HG02610 (cell line): Measurements from ENCODE around the gene EPHB3.
"Not testable (repeated sequence)": the region's sequence is repeated elsewhere in the genome, so short reads cannot be mapped to it uniquely, and the experiment has no call there.

Experiments used
- ATAC-seq: cut with Tn5 transposase; IDR thresholded peaks from one replicate; pipeline ENCODE4 v1.9.1; 2021; ENCODE audit warnings: mild to moderate bottlenecking, moderate library complexity; ENCODE audit not compliant: unreplicated experiment

Gene EPHB3

DNA sequence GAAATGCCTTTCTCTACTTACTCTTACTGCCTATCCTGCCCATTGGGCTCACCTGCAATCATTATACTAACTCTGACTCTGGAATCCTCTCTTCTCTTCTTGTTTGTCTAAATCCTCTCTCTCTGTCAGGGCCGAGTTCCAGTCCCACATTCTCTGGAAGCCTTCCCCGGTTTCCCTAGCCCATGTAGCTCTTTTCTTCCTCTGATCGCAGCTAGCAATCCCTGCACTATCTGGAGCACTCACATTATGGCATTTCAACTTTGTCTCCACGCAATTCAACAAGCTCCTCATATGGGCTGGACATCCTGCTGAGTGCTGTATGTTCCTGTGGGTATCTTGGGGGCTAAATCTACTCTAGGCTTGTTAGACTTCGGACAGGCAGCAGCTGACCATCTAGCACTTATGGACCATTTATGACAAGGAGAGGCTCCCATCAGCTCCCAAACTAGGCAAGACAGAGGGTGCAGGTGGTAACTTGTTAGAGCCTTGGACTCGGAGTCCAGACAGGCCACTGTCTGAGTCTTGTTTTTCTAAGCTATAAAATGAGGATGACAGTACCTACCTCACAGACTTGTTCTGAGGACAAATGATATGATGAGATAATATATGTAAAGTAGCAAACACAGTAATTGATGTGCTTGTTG, 58.3 kb downstream of the EPHB3 start:
- no peak for ATAC-seq

DNA sequence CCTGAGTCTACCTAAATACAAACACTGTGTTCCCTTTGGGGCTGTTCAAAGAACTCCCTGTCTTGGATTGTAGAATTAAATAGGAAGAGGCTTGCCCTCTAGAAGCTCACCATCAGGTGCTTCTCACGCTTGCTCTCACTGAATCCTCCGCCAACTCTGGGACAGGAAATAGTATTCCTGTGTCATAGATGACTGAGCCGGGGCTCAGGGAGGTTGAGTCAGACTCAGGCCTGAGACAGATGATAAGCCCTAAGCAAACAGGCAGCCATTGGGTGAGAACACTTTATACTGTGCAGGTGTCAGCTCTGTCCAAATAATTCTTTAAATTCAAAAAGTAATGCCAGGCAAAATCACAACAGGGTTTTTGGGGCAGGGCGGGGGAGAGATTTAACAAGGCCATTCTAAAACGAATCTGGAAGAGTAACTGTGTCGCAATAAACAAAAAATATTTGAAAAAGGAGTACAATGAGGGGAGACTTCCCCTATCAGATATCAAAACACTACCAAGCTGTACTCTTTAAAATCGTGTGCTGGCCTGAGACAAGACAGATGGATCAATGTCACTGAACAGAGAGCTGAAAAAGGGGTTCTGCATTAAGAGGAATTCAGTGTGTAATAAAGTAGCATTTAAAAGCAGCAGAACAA, 59.0 kb downstream of the EPHB3 start:
- no peak for ATAC-seq

DNA sequence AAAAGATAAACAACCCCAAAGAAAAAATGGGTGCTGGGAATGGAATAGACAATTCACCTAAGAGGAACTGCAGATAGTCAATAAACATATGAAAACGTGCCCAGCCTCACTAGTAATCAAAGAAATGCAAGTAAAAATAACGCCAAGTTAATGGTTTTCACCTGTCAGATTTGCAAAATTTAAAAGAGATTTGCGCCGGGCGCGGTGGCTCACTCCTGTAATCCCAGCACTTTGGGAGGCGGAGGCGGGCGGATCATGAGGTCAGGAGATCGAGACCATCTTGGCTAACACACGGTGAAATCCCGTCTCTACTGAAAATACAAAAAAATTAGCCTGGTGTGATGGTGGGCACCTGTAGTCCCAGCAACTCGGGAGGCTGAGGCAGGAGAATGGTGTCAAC, 60.6 kb downstream of the EPHB3 start:
- ATAC-seq: not testable (repeated sequence)

DNA sequence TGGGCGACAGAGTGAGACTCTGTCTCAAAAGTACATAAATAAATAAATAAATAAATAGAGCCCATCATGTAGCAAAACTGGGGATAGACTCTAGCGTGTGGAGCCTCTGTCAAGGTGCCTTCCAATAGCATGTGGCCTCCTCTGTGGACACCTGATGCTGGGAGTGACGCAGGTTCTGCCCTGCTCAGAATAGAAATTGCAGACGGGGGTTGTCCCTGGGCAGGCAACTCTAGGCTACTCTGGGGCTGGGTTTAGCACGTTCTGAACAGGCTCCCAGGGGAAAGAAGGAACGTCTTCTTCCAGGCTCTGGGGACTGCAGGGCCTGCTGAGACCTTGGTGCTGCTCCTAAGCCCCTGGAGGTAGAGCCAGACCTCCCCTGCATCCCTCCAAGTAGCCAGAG, 65.3 kb downstream of the EPHB3 start:
- no peak for ATAC-seq

DNA sequence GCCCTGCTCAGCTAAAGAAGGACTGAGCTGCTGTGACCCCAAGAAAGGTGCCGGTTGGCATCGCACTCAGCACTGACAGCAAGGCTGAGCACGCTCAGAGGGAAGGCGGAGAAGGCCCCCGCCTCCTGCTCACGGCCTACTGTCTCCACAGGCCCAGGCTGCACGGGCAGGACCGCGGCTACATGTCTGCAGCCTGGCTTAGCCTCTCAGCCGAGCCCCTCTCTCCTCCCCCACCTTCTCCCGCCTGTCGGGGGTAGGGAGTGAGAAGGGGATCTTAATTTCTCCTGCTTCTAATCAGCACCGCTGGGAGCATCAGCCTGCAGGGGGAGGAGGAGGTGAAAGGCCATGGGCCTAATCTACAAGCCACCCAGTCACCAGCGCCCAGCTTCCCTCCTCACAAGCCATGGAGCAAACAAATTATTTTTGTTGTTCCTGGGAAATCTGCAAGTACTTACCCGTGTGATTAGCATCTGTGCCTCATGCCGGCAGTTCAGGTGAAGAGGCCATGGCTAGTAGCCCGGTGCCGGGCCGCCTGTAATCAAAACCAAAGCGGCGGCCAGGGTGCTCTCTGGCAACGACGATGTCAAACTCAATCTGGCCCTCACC, 68.1 kb downstream of the EPHB3 start:
- no peak for ATAC-seq

DNA sequence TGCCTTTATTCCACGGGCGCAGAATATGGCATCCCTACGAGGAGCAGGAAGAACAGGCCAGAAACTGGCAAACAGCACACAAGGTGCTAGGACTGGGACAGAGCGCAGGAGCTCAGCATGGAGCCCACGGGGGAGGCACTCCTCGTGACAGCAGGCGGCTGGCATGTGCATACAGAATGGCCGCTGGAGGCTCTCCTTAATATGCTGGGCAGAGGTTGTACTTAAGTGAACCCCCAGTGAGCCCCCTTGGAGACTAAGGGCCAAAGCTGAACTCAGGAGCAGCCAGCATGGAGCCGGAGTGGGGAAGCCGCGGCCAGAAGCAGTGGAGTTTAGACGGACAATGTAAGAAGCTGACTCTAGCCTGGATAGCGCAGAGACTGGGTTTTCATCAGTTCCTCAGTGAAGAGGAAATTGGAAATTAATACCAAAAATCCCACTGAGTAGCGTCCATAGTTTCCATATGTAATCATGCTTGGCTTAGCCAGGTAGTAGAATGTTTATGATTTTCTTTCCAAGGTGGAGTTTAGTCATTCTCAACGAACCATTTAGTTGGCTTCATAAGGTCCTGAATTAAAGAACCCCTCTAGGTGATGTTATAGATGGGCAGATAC, 69.4 kb downstream of the EPHB3 start:
- no peak for ATAC-seq

DNA sequence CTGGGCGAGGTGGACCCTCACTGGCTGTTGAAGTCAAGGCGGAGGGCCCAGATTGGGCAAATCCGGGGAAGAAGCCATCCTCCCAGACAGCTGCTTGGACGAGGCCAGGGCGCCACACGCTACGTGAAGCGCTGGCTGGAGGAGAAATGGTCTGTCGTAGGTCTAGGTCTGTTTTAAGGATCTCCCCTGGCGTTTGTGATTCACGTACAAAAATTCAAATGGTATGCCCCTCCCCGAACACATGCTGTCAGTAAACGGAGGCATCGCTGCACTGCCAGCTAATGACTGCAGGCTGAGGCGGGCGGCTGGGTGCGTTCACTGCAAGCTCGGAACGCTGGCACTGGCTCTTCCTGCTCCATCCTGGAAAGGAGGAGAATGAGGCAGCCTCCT, 69.9 kb downstream of the EPHB3 start:
- ATAC-seq: no peak
